CD4-positive, alpha-beta T cell treated with Interleukin-4 for 4 hours (primary cell): ENCODE measurements around the gene ARHGDIA.
A peak's percentile ranks its signal among the peaks of the same experiment; 100 is the strongest.
"Not testable (repeated sequence)": the region's sequence is repeated elsewhere in the genome, so short reads cannot be mapped to it uniquely, and the experiment has no call there.

Source experiments
- DNase-seq: peaks from one replicate; pipeline ENCODE4 v3.0.0-alpha.2; 2020

The ARHGDIA gene

GRCh38 chr17:81840826-81841778, 30.0 kb downstream of the ARHGDIA start:
- no peak for DNase-seq

GRCh38 chr17:81840059-81840458, 31.1 kb downstream of the ARHGDIA start:
- DNase-seq = not testable (repeated sequence)

GRCh38 chr17:81839301-81839700, 31.8 kb downstream of the ARHGDIA start:
- no peak for DNase-seq

- no peak for DNase-seq
Measured at GRCh38 chr17:81838753-81839255, 32.3 kb downstream of the ARHGDIA start.

- no peak for DNase-seq
Measured at GRCh38 chr17:81837641-81838040, 33.5 kb downstream of the ARHGDIA start.

GRCh38 chr17:81834831-81835267, 36.3 kb downstream of the ARHGDIA start, which contains the start of gene PPP1R27:
Gene PPP1R27, minus strand, starts transcription at chr17:81835050. Its CDS starts 97 bp downstream, at chr17:81834953.
- DNase-seq = no peak

- DNase-seq = no peak
Measured at GRCh38 chr17:81833921-81834830, 37.0 kb downstream of the ARHGDIA start.

- DNase-seq = peak; percentile 90
Measured at GRCh38 chr17:81833160-81833920, 37.8 kb downstream of the ARHGDIA start, which contains the start of gene MCRIP1. Gene MCRIP1, minus strand, starts transcription at chr17:81833291. Its CDS starts 8,785 bp downstream, at chr17:81824506.

- DNase-seq = no peak
Measured at GRCh38 chr17:81832608-81833159, 38.5 kb downstream of the ARHGDIA start.

- peak; percentile 27 for DNase-seq
Measured at GRCh38 chr17:81831957-81832607, 39.1 kb downstream of the ARHGDIA start.

- no peak for DNase-seq
Measured at GRCh38 chr17:81831563-81831956, 39.6 kb downstream of the ARHGDIA start.

GRCh38 chr17:81829858-81830257, 41.3 kb downstream of the ARHGDIA start:
- no peak for DNase-seq

GRCh38 chr17:81828656-81829055, 42.5 kb downstream of the ARHGDIA start:
- DNase-seq = no peak

- no peak for DNase-seq
Measured at GRCh38 chr17:81825841-81826466, 45.2 kb downstream of the ARHGDIA start.

- no peak for DNase-seq
Measured at GRCh38 chr17:81824595-81824994, 46.5 kb downstream of the ARHGDIA start.

- no peak for DNase-seq
Measured at GRCh38 chr17:81823820-81824550, 47.2 kb downstream of the ARHGDIA start.

GRCh38 chr17:81822996-81823819, 47.9 kb downstream of the ARHGDIA start:
- DNase-seq = no peak

GRCh38 chr17:81822312-81822637, 48.9 kb downstream of the ARHGDIA start:
- no peak for DNase-seq

GRCh38 chr17:81821603-81822311, 49.4 kb downstream of the ARHGDIA start:
- DNase-seq = no peak
